BJ (cell line): ENCODE measurements around the gene ZNF66. TPM values are rescaled to one million over a fixed set of nuclear protein-coding genes. Genes with fewer than 3 reads are reported as not detected.
"Not testable (repeated sequence)": the region's sequence is repeated elsewhere in the genome, so short reads cannot be mapped to it uniquely, and the experiment has no call there.

ENCODE experiments used
- CTCF ChIA-PET: fragments of 350-600 bp; formaldehyde crosslinking; extraction: SDS; loops from one replicate; lab custom pipeline; 2021; ENCODE audit warnings: antibody characterized with exemption, inconsistent platforms; lab: Yijun Ruan, JAX
- POLR2A ChIA-PET: fragments of 300-600 bp; sonication (Branson Sonifier 250); formaldehyde crosslinking; extraction: SDS; loops from one replicate; lab custom pipeline; 2021; ENCODE audit warnings: antibody characterized with exemption; lab: Charles Lee
- DNase-seq: peaks from one replicate; pipeline ENCODE4 v3.0.0-alpha.2; 2011; ENCODE audit warnings: low read depth
- H3K27me3 ChIP-seq: 2 replicates; pipeline ENCODE4 v1.6.0; 2011; ENCODE audit warnings: low read length; ENCODE audit not compliant: control insufficient read depth, insufficient read depth
- H3K36me3 ChIP-seq: 2 replicates; pipeline ENCODE4 v1.5.1; 2011; ENCODE audit warnings: low read length; ENCODE audit not compliant: control insufficient read depth, insufficient read depth
- H3K4me3 ChIP-seq: 2 replicates; pipeline ENCODE4 v1.5.1; 2011; ENCODE audit warnings: low read depth, mild to moderate bottlenecking, control low read depth, low read length
- CTCF ChIP-seq: IDR thresholded peaks from 2 replicates; pipeline ENCODE4 v1.5.1; 2011; ENCODE audit warnings: low read depth, mild to moderate bottlenecking, control low read depth, inconsistent platforms, low read length, moderate library complexity; ENCODE audit not compliant: insufficient read depth
- polyA minus RNA-seq: library from RNA; depleted of rRNA, polyadenylated mRNA; stranded (reverse); fragments of >200 nt; gene quantifications from 2 replicates; pipeline ENCODE4 v1.2.3, GENCODE V29; 2011; rRNA and poly(A)+ RNA removed
- polyA plus RNA-seq: library from polyadenylated mRNA; depleted of rRNA; stranded (reverse); fragments of >200 nt; gene quantifications from 2 replicates; pipeline ENCODE4 v1.2.3, GENCODE V29; 2011; rRNA removed

ZNF66 gene
- polyA plus RNA-seq (0.94 and 1.0 TPM in 2 replicates), polyA minus RNA-seq (1.3 and 1.6 TPM in 2 replicates)

- CTCF ChIA-PET = interaction anchor here (0.6 to 1.1 kb wide), 4 partner anchors 8 to 1769 kb away, joined by 3 to 4 read pairs (median 4); no protein-coding TSS in a partner anchor
Observed at GRCh38 chr19:20776083-20777076, at the start of gene ZNF66. TSS of gene ZNF66 (plus strand) at chr19:20776304. CDS start at chr19:20776448, 144 bp downstream.

GRCh38 chr19:20750169-20750568 lies 25.9 kb upstream of the ZNF66 start:
- H3K4me3 ChIP-seq, H3K36me3 ChIP-seq, DNase-seq, POLR2A ChIA-PET, H3K27me3 ChIP-seq, CTCF ChIA-PET: not testable (repeated sequence)

More at GRCh38 chr19:20776083-20777076, at the start of gene ZNF66:
- DNase-seq = peak; percentile 83
- Histone ChIP-seq H3K4me3 (peak within 1 kb of the TSS; percentile 89), H3K36me3 (no peaks in the 10 kb centered on the region), H3K27me3 (no peaks in the 10 kb centered on the region)
- POLR2A ChIA-PET = interaction anchor here (0.6 kb wide), 2 partner anchors 147 to 244 kb away, joined by 3 to 5 read pairs; partner anchors contain the start of gene ZNF85
- TF ChIP-seq CTCF = no peak

- CTCF ChIA-PET, DNase-seq, H3K27me3 ChIP-seq, H3K4me3 ChIP-seq, POLR2A ChIA-PET, H3K36me3 ChIP-seq: not testable (repeated sequence)
Observed at GRCh38 chr19:20752291-20752690, 23.8 kb upstream of the ZNF66 start.

DNA sequence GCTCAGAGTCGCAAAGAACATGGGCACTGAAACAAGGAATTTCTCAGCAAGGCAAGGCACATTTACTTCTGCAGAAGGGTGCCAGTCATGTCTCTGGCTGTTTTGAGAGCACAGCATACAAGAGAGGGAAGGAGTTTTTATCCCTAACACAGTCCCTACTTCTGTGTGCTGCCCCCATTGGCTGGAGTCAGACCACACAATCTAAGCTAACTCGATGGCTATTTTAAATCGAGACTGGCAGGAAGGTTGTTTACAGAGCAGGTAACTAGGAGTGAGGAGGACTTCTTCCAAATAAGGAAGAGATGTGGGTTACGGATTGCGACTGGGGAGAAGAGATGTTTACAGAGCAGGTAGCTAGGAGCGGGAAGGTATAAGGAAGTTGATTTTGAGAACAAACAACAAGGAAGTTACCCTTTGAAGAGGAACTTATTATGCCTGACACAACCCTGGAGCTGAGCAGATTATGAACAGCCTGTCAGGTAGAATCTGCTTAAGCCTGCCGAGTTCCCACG lies 6.8 kb upstream of the ZNF66 start:
- POLR2A ChIA-PET, H3K36me3 ChIP-seq, H3K27me3 ChIP-seq, H3K4me3 ChIP-seq, CTCF ChIA-PET, DNase-seq: not testable (repeated sequence)

- CTCF ChIA-PET = no interaction called here
- no peaks in the 10 kb centered on the region for H3K36me3 ChIP-seq
- DNase-seq = no peak
- no peak for TF ChIP-seq CTCF
- no peak overlapping the region for H3K4me3 ChIP-seq
- POLR2A ChIA-PET = no interaction called here
- H3K27me3 ChIP-seq = no peaks in the 10 kb centered on the region
Observed at GRCh38 chr19:20787786-20788185, 11.7 kb downstream of the ZNF66 start.

GRCh38 chr19:20791806-20792205 lies 15.7 kb downstream of the ZNF66 start:
- H3K4me3 ChIP-seq = no peak overlapping the region
- H3K36me3 ChIP-seq = no peaks in the 10 kb centered on the region
- CTCF ChIA-PET = no interaction called here
- DNase-seq = no peak
- no peaks in the 10 kb centered on the region for H3K27me3 ChIP-seq
- no peak for TF ChIP-seq CTCF
- POLR2A ChIA-PET = no interaction called here

- H3K36me3 ChIP-seq, CTCF ChIA-PET, POLR2A ChIA-PET, DNase-seq, H3K27me3 ChIP-seq, H3K4me3 ChIP-seq: not testable (repeated sequence)
Observed at GRCh38 chr19:20806311-20807262, 30.5 kb downstream of the ZNF66 start.
